Erythroblast (primary cell): ENCODE results near the gene DNAH10.

Experiments
- GATA1 ChIP-seq: IDR thresholded peaks from 2 replicates; pipeline ENCODE4 v1.6.1; 2011; ENCODE audit warnings: low read depth, mild to moderate bottlenecking, control low read depth, low read length, moderate library complexity
- POLR2A ChIP-seq: IDR thresholded peaks from 2 replicates; pipeline ENCODE4 v1.6.1; 2011; ENCODE audit warnings: mild to moderate bottlenecking, low read length

- TF ChIP-seq POLR2A = no peak
- no peak for TF ChIP-seq GATA1
These were observed 5.5 kb downstream of the DNAH10 start for GRCh38 chr12:123767613-123768012.
